Cardiac fibroblast (primary cell): ENCODE results near the gene MCRIP1.

ENCODE experiments used
- DNase-seq, 2 donors: peaks; one replicate each; pipeline versions ENCODE4 v3.0.0 to v3.0.0-alpha.2; 2010; ENCODE audit warnings: low read depth in 2 of 2
- H3K4me3 ChIP-seq, 2 donors: replicated peaks in 1 of 2; 1 replicate in 1 of 2; 2 replicates in 1 of 2; pipeline ENCODE4 v1.5.1; 2011; ENCODE audit warnings: low read depth in 2 of 2, low read length in 2 of 2, mild to moderate bottlenecking in 2 of 2, moderate library complexity in 1 of 2
- TF ChIP-seq, protein P1 (sequence below): IDR thresholded peaks from one replicate; pipeline ENCODE4 v1.5.1; 2011; ENCODE audit warnings: low read depth, mild to moderate bottlenecking, low read length, inconsistent platforms

The MCRIP1 gene

DNA sequence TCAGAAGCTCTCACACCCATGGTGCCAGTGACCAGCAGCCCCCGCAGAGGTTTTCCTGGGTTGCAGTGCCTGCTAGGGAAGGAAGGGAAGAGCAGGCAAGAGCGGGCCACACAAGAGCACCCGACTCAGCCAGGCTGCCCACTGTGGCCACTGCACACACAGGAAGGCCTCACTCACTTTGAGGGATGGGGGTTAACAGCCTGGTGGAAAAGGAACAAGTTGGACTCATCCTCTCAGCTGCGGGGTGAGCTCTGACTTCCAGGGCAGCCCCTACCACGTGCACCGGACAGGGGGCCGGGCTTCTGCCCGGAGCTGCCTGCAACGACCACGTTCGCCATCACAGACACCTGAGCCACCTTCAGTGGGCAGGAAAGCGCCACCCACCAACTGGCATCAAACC, 19.1 kb upstream of the MCRIP1 start:
- DNase-seq = no peak
- no peak overlapping the region for H3K4me3 ChIP-seq
- TF ChIP-seq, protein P1, sequence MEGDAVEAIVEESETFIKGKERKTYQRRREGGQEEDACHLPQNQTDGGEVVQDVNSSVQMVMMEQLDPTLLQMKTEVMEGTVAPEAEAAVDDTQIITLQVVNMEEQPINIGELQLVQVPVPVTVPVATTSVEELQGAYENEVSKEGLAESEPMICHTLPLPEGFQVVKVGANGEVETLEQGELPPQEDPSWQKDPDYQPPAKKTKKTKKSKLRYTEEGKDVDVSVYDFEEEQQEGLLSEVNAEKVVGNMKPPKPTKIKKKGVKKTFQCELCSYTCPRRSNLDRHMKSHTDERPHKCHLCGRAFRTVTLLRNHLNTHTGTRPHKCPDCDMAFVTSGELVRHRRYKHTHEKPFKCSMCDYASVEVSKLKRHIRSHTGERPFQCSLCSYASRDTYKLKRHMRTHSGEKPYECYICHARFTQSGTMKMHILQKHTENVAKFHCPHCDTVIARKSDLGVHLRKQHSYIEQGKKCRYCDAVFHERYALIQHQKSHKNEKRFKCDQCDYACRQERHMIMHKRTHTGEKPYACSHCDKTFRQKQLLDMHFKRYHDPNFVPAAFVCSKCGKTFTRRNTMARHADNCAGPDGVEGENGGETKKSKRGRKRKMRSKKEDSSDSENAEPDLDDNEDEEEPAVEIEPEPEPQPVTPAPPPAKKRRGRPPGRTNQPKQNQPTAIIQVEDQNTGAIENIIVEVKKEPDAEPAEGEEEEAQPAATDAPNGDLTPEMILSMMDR = no peak

DNA sequence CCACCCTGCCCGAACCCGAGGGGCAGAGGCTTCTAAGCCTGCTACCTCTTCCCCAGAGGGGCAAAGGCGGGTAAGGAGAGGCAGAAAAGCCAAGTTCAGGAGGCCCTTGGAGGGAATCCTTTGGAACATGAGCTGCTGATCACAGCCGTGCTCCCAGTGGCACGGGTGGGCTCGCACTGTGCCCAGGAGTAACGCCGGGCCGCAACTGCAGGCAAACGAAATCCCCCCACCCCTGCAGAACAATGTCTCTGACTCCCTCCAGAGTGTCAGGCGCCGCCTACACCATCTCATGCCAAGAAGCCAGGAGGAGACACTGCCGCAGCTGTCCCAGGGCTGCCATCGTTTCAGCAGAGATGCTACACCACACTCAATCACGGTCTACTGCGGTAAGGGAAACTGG, 18.3 kb upstream of the MCRIP1 start:
- TF ChIP-seq, protein P1 = no peak
- no peak for DNase-seq
- no peak overlapping the region for H3K4me3 ChIP-seq

DNA sequence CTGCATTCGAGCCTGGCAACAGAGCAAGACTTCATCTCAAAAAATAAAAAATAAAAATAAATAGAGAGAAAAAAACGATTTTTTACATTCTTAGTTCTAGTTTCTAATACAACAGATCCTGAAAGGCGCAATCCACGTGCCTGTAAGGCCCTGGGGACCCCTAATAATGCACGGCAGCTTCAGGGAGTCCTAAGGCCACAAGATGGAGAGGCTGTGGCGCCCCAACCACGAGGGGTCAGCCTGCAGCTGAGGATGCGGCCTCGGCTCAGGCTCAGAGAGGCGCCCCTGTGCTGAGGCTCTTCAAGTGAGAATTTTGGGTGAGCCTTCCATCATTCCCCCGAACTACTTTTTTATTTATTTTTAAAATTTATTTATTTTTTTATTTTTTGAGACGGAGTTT, 16.4 kb upstream of the MCRIP1 start:
- TF ChIP-seq, protein P1 = no peak
- no peak overlapping the region for H3K4me3 ChIP-seq
- DNase-seq = no peak

DNA sequence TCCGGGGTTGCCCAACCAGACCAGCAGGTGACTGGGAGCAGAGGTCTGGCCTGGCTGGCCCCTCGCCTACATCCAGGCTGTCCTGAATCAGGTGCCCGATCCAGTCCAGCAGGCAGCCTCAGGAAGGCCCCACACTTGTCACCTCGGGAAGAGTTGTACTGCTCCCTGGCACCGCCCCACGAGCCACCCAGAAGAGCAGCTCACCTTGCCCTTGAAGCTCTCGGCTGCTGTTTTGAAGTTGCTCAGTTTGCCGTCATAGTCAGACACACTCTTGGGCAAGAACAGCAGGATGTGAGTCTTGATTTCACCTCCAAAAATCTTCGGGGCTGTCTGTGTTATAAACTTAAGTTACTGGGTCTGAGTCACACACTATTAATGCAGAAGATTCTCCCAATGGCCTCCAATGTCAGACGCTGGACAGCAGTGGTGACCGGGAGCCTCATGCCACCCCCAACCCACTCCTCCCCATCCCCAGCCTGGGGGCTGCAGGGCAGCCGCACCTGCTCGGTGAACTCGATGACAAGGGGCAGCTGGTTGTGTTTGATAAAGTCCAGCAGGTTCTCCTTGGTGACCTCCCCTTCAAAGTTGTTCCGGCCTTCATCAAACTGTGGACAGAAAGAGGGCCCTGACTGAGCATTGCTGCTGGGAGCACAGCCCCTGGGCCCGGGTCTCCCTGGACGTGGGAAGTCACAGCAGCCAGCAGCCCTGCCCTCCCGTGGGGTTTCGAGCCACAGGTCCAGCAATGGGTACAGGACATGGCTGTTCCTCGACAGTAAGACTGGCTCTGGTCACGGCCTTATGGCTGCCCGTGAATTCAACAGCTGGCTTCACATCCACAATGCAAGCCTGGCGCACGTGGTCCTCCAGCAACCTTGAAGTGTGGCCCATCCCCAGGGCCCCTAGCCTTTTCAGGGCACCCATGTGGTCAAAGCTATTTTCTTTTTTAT, 13.9 kb upstream of the MCRIP1 start:
- TF ChIP-seq, protein P1 = no peak

DNA sequence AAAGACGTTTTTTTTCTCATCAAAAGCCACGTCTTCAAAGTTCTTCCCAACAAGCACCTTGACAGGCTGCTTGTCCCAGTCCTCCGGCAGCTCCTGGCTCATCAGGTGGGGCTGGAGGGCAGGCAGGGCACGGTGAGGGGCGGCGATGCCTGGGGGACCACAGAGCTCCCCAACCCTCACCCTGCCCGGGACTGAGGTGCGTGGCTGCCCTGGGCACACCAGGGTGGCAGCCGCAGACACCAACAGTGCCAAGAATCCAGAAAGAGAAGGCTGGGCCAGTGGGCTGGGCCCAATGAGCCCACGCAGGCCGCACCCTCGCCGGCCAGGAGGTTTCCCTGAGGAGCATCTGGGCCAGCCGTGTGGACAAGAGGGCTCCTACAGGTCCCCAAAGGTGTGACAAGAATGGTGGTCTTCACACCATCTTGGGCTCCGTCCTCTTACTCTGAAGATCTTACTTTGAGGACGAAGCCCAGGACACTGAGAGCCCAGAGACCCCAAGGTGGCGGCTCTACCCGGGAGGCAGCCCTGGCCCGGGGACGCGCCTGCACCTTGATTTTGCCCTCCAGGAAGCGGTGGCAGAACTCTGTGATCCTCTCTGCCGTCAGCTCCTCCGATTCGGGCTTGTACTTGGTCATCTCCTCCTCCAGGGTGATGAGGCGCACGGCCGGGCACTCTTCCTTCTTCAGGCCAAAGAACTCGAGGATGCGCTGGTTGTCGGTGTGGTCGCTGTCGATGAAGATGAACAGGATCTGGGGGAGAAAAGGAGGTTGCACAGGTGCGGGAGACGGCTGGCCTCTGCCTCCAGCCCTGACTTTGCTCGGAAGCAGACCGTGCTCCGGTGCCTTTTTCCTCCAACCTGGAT, 13.0 kb upstream of the MCRIP1 start:
- no peak overlapping the region for H3K4me3 ChIP-seq
- TF ChIP-seq, protein P1 = no peak

More for the DNA sequence above, 13.9 kb upstream of the MCRIP1 start:
- no peak for DNase-seq
- H3K4me3 ChIP-seq = no peak overlapping the region

DNA sequence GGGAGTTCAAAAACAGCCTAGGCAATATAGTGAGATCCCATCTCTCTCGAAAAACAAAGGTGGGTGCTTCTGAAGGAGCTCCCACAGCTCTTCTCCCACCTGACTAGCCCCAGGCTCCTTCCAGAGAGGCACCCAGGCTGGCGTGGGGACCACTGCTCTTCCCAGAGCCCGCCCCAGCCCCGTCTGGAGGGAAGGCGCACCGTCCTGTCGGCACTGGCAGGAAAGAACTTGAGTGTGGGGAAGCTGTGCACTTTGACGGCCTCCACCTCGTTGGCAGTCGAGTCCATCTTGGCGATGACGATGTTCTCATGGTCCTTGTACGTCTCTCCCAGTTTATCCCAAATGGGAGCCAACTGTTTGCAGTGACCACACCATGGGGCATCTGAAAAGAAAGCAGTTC, 12.3 kb upstream of the MCRIP1 start:
- TF ChIP-seq, protein P1 = no peak
- DNase-seq = no peak

More for the DNA sequence above, 13.0 kb upstream of the MCRIP1 start:
- no peak for DNase-seq

More for the DNA sequence above, 12.3 kb upstream of the MCRIP1 start:
- no peak overlapping the region for H3K4me3 ChIP-seq
